Measurements from ENCODE around the gene CTTN. TPM values are rescaled to one million over a fixed set of nuclear protein-coding genes. Genes with fewer than 3 reads are reported as not detected.

CTTN gene
- total and polyA plus RNA-seq, 10 of the 15 experiments (the other 5 are each of a cell fraction or from before 2014, with no cell fraction given): 1.1 to 37.8 (median 11.8) TPM

DNA sequence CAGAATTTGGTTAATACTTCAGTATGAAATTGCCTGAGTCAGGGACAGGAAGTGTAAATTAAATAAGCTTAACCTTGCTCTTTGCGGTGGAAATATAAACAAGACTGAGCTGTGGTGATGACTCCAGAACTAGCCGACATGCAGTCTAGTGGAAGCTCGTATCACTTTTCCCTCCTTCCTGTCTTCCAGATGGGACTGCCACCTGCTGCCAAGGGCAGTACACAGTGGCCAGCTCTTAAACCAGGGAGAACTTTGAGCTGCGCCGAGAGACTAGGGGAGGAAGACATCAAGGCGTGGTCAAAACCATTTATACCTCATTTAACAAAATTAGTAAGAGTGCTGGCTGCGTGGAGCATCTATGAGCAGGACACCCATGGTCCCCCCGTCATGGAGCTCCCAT is 31.3 kb upstream of the CTTN start (continued):
- TF ChIP-seq, protein P1, sequence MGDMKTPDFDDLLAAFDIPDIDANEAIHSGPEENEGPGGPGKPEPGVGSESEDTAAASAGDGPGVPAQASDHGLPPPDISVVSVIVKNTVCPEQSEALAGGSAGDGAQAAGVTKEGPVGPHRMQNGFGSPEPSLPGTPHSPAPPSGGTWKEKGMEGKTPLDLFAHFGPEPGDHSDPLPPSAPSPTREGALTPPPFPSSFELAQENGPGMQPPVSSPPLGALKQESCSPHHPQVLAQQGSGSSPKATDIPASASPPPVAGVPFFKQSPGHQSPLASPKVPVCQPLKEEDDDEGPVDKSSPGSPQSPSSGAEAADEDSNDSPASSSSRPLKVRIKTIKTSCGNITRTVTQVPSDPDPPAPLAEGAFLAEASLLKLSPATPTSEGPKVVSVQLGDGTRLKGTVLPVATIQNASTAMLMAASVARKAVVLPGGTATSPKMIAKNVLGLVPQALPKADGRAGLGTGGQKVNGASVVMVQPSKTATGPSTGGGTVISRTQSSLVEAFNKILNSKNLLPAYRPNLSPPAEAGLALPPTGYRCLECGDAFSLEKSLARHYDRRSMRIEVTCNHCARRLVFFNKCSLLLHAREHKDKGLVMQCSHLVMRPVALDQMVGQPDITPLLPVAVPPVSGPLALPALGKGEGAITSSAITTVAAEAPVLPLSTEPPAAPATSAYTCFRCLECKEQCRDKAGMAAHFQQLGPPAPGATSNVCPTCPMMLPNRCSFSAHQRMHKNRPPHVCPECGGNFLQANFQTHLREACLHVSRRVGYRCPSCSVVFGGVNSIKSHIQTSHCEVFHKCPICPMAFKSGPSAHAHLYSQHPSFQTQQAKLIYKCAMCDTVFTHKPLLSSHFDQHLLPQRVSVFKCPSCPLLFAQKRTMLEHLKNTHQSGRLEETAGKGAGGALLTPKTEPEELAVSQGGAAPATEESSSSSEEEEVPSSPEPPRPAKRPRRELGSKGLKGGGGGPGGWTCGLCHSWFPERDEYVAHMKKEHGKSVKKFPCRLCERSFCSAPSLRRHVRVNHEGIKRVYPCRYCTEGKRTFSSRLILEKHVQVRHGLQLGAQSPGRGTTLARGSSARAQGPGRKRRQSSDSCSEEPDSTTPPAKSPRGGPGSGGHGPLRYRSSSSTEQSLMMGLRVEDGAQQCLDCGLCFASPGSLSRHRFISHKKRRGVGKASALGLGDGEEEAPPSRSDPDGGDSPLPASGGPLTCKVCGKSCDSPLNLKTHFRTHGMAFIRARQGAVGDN (IDR thresholded peaks at IDR 0.05): no peak

DNA sequence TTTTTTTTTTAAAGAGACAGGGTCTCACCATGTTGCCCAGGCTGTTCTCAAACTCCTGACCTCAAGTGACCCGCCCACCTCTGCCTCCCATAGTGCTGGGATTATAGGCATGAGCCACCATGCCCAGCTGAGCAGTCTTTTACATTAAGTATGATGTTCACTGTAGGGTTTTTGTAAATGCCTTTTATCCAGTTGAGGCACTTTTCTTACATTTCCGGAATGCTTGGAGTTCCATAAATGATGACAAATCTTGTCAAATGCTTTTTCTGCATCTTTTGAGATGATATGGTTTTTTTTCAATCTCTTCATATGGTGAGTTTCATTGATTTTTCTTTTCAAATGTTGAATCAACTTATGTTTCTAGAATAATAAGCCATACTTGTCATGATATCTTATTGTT is 29.4 kb upstream of the CTTN start:
- ChIA-PET POLR2A (no interaction called here), RAD21 (ENCODE audit: unreplicated experiment) (no interaction called here), SMC1A (ENCODE audit: uncharacterized antibody, unreplicated experiment) (no interaction called here), CTCF (no interaction called here)
- no peak for TF ChIP-seq NR2F1 (conservative IDR thresholded peaks at IDR 0.05)
- TF ChIP-seq RBBP5 (conservative IDR thresholded peaks at IDR 0.05): no peak
- no peak for TF ChIP-seq STAT1 (conservative IDR thresholded peaks at IDR 0.05)
- no peak for TF ChIP-seq MTA2 (IDR thresholded peaks at IDR 0.05; ENCODE audit: low read depth)
- TF ChIP-seq ZSCAN29 (IDR thresholded peaks at IDR 0.05): no peak
- TF ChIP-seq TCF7 (IDR thresholded peaks at IDR 0.05; ENCODE audit: borderline replicate concordance): no peak
- TF ChIP-seq SUPT20H (IDR thresholded peaks at IDR 0.05; ENCODE audit: borderline replicate concordance, control insufficient read depth, low read depth, low read length): no peak
- no peak for TF ChIP-seq TBL1XR1 (IDR thresholded peaks at IDR 0.05; ENCODE audit: low read depth, low read length)
- no peak for TF ChIP-seq ZNF384 (IDR thresholded peaks at IDR 0.05; ENCODE audit: borderline replicate concordance, low read depth, low read length)
- FAIRE-seq (no peak), DNase-seq (ENCODE audit: low read depth, low spot score) (no peak), ATAC-seq (no peak)
- 70% methylated on average over 2 of the region's 2 CpGs for WGBS (ENCODE audit: insufficient coverage, insufficient replicate concordance, low lambda C conversion rate, missing lambda C conversion rate)
- no peak overlapping the region for H3K27ac ChIP-seq (ENCODE audit: control insufficient read depth, insufficient read depth)
- no peaks in the 10 kb centered on the region for H3K9me3 ChIP-seq (replicated peaks; ENCODE audit: control insufficient read depth, insufficient read depth, low read length)
- no peak overlapping the region for H2AFZ ChIP-seq (ENCODE audit: control insufficient read depth, low read depth, low read length)
- no peak overlapping the region for H3K4me3 ChIP-seq
- H3K27me3 ChIP-seq (replicated peaks in 1 of 2; ENCODE audit: control insufficient read depth in 2 of 2, insufficient read depth in 2 of 2, low read length in 1 of 2): no peaks in the 10 kb centered on the region
- H3K79me2 ChIP-seq (ENCODE audit: control insufficient read depth, insufficient read depth, low read length): no peaks in the 10 kb centered on the region
- no peaks in the 10 kb centered on the region for H3K4me1 ChIP-seq (ENCODE audit: control insufficient read depth, insufficient read depth, low read length)
- H3K9ac ChIP-seq (ENCODE audit: control insufficient read depth, insufficient read depth, low read length): no peak overlapping the region
- H3K36me3 ChIP-seq (ENCODE audit: control insufficient read depth in 2 of 2, insufficient read depth in 2 of 2, low read length in 1 of 2): peaks cover 3 to 4% of the 10 kb centered on the region in 2 experiments; a peak in 3 of 4 replicates
- no peak overlapping the region for H3K4me2 ChIP-seq (ENCODE audit: control insufficient read depth, insufficient read depth)
- intact Hi-C loops (cut with micrococcal nuclease; ENCODE audit: unreplicated experiment): no loop called here
- no peaks in the 10 kb centered on the region for H4K20me1 ChIP-seq (ENCODE audit: control insufficient read depth, insufficient read depth)
- no TSS peak for BruUV-seq (replicated peaks)
- in situ Hi-C loops (cut with MboI): no loop called here
